Neural progenitor cell (in vitro differentiated cells): ENCODE results near the gene KRT9. TPM values are rescaled to one million over a fixed set of nuclear protein-coding genes. Genes with fewer than 3 reads are reported as not detected.

Experiments used
- DNase-seq: peaks from one replicate; pipeline ENCODE4 v3.0.0-alpha.2; 2016; ENCODE audit warnings: low spot score
- H2AFZ ChIP-seq: fragments of 200-600 bp; sonication (generic); replicated peaks from 2 replicates; pipeline ENCODE4 v1.6.1; 2016; ENCODE audit warnings: antibody characterized with exemption
- H3F3A ChIP-seq: fragments of 200-600 bp; sonication (generic); 2 replicates; pipeline ENCODE4 v1.6.1; 2016; ENCODE audit warnings: antibody characterized with exemption, low read depth
- H3K27ac ChIP-seq: fragments of 200-600 bp; sonication (generic); 2 replicates; pipeline ENCODE4 v1.5.1; 2016; ENCODE audit warnings: mild to moderate bottlenecking
- H3K27me3 ChIP-seq: fragments of 200-600 bp; sonication (generic); 2 replicates; pipeline ENCODE4 v1.6.1; 2016; ENCODE audit warnings: mild to moderate bottlenecking, moderate library complexity
- H3K36me3 ChIP-seq: fragments of 200-600 bp; sonication (generic); 2 replicates; pipeline ENCODE4 v1.5.1; 2016
- H3K4me1 ChIP-seq: fragments of 200-600 bp; sonication (generic); 2 replicates; pipeline ENCODE4 v1.6.1; 2016; ENCODE audit warnings: mixed run types
- H3K4me2 ChIP-seq: fragments of 200-600 bp; sonication (generic); 2 replicates; pipeline ENCODE4 v1.6.1; 2016
- H3K4me3 ChIP-seq: fragments of 200-600 bp; sonication (generic); 2 replicates; pipeline ENCODE4 v1.5.1; 2016
- H3K79me2 ChIP-seq: fragments of 200-600 bp; sonication (generic); 2 replicates; pipeline ENCODE4 v1.6.1; 2016; ENCODE audit warnings: low read depth
- H3K9ac ChIP-seq: fragments of 200-600 bp; sonication (generic); 2 replicates; pipeline ENCODE4 v1.6.1; 2016
- H3K9me3 ChIP-seq: fragments of 200-600 bp; sonication (generic); 2 replicates; pipeline ENCODE4 v1.5.1; 2016; ENCODE audit warnings: low read depth
- H4K20me1 ChIP-seq: fragments of 200-600 bp; sonication (generic); 2 replicates; pipeline ENCODE4 v1.6.1; 2016; ENCODE audit warnings: low read depth
- H3K27ac Mint-ChIP-seq: 3 replicates; pipeline ENCODE4 v1.8.0; 2021; ENCODE audit warnings: mixed read lengths
- H3K27me3 Mint-ChIP-seq: 2 replicates; pipeline ENCODE4 v1.8.0; 2022; ENCODE audit warnings: low read depth, mild to moderate bottlenecking, inconsistent platforms, moderate library complexity, mixed read lengths; ENCODE audit not compliant: insufficient read depth
- H3K36me3 Mint-ChIP-seq: 3 replicates; pipeline ENCODE4 v1.8.0; 2021; ENCODE audit warnings: mixed read lengths
- H3K4me1 Mint-ChIP-seq: 3 replicates; pipeline ENCODE4 v1.8.0; 2021; ENCODE audit warnings: mixed read lengths
- H3K4me3 Mint-ChIP-seq: 3 replicates; pipeline ENCODE4 v1.8.0; 2021; ENCODE audit warnings: mild to moderate bottlenecking, moderate library complexity, mixed read lengths
- H3K9me3 Mint-ChIP-seq: 3 replicates; pipeline ENCODE4 v1.8.0; 2020; ENCODE audit warnings: mixed read lengths
- EZH2 ChIP-seq: fragments of 200-600 bp; sonication (generic); IDR thresholded peaks from 2 replicates; pipeline ENCODE4 v1.6.1; 2017; ENCODE audit warnings: antibody characterized with exemption, mild to moderate bottlenecking, moderate library complexity
- EZH2phosphoT487 ChIP-seq: fragments of 200-600 bp; sonication (generic); IDR thresholded peaks from 2 replicates; pipeline ENCODE4 v1.6.1; 2017; ENCODE audit warnings: antibody characterized with exemption
- total RNA-seq: library from RNA; depleted of rRNA; stranded (reverse); fragments of >200 nt; gene quantifications from 2 replicates; pipeline ENCODE4 v1.2.3, GENCODE V29; 2015; ENCODE audit warnings: low replicate concordance
- TF ChIP-seq, protein P1 (sequence below): fragments of 200-600 bp; sonication (generic); IDR thresholded peaks from 2 replicates; pipeline ENCODE4 v1.5.1; 2017; ENCODE audit warnings: antibody characterized with exemption, mild to moderate bottlenecking

The KRT9 gene
- total RNA-seq, 1 donor from 2014 or later, result not detected

DNA sequence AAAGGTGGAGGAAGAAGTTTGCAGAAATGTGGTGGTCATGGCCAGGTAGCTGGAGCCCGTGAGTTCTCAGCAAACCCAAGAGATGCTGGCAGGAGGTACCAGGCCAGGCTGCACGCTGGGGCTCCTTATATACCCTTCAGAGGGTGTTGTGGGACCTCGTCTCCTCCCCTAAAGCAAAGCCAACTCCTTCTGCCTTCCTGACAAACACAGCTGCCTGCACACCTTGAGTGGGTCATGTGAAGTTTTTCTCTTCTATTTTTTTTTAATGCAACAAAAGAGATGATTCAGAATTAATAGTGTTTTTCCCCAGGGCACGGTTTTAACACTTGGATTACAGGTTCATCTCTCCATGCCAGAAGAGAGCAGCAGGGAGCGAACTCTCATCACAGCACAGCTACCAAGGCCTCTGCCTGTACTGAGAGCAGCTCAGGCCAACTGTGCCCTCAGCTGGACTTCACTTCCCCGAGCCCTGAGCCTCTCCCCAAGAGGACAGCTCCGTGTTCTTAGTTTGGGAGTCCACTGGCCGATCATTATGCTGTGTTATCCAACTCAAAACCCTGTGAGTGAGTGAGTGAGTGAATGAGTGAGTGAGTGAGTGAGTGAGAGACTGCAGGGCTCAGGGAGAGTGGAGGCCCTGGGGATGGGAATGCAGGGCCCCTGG lies 52.9 kb downstream of the KRT9 start, which contains the start of gene KRT15:
Gene KRT15 (minus strand): TSS at position 102 of the 661 bp plus-strand sequence. CDS start 63 bp downstream, at position 39.
- Histone ChIP-seq H3K4me2 (no peak within 1 kb of the TSS), H3K4me1 (peaks cover 8% of the 10 kb centered on the region), H3K9me3 (no peaks in the 10 kb centered on the region), H3F3A (peaks cover 27% of the 10 kb centered on the region), H4K20me1 (peaks cover 13% of the 10 kb centered on the region), H3K36me3 (no peaks in the 10 kb centered on the region), H2AFZ (no peak within 1 kb of the TSS), H3K4me3 (no peak within 1 kb of the TSS), H3K27me3 (no peaks in the 10 kb centered on the region), H3K27ac (no peak within 1 kb of the TSS), H3K9ac (no peak within 1 kb of the TSS), H3K79me2 (no peaks in the 10 kb centered on the region)
- Mint-ChIP-seq H3K36me3 (no peaks in the 10 kb centered on the region), H3K9me3 (no peaks in the 10 kb centered on the region), H3K27me3 (peaks cover 18% of the 10 kb centered on the region), H3K4me3 (no peak within 1 kb of the TSS), H3K4me1 (peaks cover 5% of the 10 kb centered on the region), H3K27ac (peak within 1 kb of the TSS; percentile 29)
- no peak for TF ChIP-seq EZH2
- TF ChIP-seq EZH2phosphoT487, result no peak
- TF ChIP-seq, protein P1, sequence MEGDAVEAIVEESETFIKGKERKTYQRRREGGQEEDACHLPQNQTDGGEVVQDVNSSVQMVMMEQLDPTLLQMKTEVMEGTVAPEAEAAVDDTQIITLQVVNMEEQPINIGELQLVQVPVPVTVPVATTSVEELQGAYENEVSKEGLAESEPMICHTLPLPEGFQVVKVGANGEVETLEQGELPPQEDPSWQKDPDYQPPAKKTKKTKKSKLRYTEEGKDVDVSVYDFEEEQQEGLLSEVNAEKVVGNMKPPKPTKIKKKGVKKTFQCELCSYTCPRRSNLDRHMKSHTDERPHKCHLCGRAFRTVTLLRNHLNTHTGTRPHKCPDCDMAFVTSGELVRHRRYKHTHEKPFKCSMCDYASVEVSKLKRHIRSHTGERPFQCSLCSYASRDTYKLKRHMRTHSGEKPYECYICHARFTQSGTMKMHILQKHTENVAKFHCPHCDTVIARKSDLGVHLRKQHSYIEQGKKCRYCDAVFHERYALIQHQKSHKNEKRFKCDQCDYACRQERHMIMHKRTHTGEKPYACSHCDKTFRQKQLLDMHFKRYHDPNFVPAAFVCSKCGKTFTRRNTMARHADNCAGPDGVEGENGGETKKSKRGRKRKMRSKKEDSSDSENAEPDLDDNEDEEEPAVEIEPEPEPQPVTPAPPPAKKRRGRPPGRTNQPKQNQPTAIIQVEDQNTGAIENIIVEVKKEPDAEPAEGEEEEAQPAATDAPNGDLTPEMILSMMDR, result no peak
- DNase-seq, result no peak

DNA sequence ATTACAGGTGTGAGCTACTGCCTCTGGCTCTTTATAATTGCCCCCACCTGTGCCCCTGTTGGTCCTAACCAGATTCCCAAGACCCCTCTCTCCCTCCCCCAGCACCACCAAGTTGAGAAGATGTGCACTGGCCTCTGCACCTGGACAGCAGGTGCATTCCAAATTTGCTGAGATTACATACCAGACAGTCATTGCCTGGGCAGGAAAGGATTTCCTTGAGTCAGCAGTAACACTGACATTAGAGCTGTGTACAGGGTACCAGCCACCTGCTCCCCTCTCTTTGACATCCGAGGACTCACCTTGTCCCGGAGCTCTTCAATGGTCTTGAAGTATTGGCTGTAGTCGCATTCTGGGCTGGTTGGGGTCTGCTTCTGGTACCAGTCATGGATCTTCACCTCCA lies 53.8 kb downstream of the KRT9 start:
- Histone ChIP-seq H3K79me2 (no peaks in the 10 kb centered on the region), H3K4me1 (peaks cover 8% of the 10 kb centered on the region), H3K4me2 (no peak overlapping the region), H3K9me3 (no peaks in the 10 kb centered on the region), H3K27me3 (no peaks in the 10 kb centered on the region), H3K9ac (no peak overlapping the region), H3K4me3 (no peak overlapping the region), H4K20me1 (peaks cover 7% of the 10 kb centered on the region), H3K36me3 (no peaks in the 10 kb centered on the region), H3F3A (peaks cover 18% of the 10 kb centered on the region), H2AFZ (no peak overlapping the region), H3K27ac (no peak overlapping the region)
- Mint-ChIP-seq H3K27me3 (peaks cover 15% of the 10 kb centered on the region), H3K4me3 (no peak overlapping the region), H3K9me3 (no peaks in the 10 kb centered on the region), H3K4me1 (peaks cover 5% of the 10 kb centered on the region), H3K27ac (no peak overlapping the region), H3K36me3 (no peaks in the 10 kb centered on the region)
- TF ChIP-seq EZH2, result no peak
- no peak for TF ChIP-seq EZH2phosphoT487
- TF ChIP-seq, protein P1, result no peak
- no peak for DNase-seq

DNA sequence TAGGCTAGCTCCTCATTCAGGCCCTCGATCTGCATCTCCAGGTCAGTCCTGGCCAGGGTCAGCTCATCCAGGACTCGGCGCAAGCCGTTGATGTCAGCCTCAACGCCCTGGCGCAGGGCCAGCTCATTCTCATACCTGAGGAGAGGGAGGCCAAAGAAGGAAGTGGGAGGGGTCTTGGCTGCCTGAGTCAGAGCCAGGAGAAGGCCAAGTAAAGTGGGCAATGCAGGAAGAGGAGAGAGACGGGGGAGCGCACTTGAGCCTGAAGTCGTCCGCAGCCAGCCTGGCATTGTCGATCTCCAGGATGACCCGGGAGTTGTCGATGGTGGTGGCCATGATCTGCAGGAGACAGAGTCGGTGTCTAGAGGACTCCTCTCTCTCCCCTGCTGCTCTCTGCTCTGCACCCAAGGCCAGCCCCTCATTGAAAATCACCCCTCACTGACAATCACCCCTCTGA lies 55.0 kb downstream of the KRT9 start:
- no peak overlapping the region for H3K9ac ChIP-seq
- no peaks in the 10 kb centered on the region for H3K9me3 Mint-ChIP-seq
- H3K27me3 Mint-ChIP-seq, result peaks cover 17% of the 10 kb centered on the region
- DNase-seq, result no peak
- H3K27me3 ChIP-seq, result no peaks in the 10 kb centered on the region
- H3K79me2 ChIP-seq, result no peaks in the 10 kb centered on the region
- peaks cover 8% of the 10 kb centered on the region for H3K4me1 ChIP-seq
- TF ChIP-seq EZH2phosphoT487 (no peak), EZH2 (no peak)
- TF ChIP-seq, protein P1, result no peak
- no peak overlapping the region for H3K4me3 Mint-ChIP-seq
- no peaks in the 10 kb centered on the region for H4K20me1 ChIP-seq
- H3K4me1 Mint-ChIP-seq, result peaks cover 5% of the 10 kb centered on the region
- no peak overlapping the region for H3K4me2 ChIP-seq
- no peak overlapping the region for H2AFZ ChIP-seq
- no peak overlapping the region for H3K27ac ChIP-seq
- no peak overlapping the region for H3K4me3 ChIP-seq
- H3F3A ChIP-seq, result peaks cover 10% of the 10 kb centered on the region
- H3K27ac Mint-ChIP-seq, result no peak overlapping the region
- no peaks in the 10 kb centered on the region for H3K9me3 ChIP-seq
- H3K36me3 ChIP-seq, result no peaks in the 10 kb centered on the region
- H3K36me3 Mint-ChIP-seq, result no peaks in the 10 kb centered on the region
